GM12878 (cell line): ENCODE data around the gene SLC37A2. TPM values are rescaled to one million over a fixed set of nuclear protein-coding genes. Genes with fewer than 3 reads are reported as not detected.

ENCODE experiments used
- CHD2 ChIP-seq: IDR thresholded peaks from 2 replicates; pipeline ENCODE4 v1.6.1; 2011; ENCODE audit warnings: low read depth, low read length, improper control_type of control experiment, borderline replicate concordance
- CTCF ChIP-seq, 3 experiments: IDR thresholded peaks in 2 of 3; conservative IDR thresholded peaks in 1 of 3; 2 replicates each; pipeline ENCODE4 v1.5.1; 2011; ENCODE audit warnings: low read depth in 3 of 3, low read length in 3 of 3, mild to moderate bottlenecking in 3 of 3, control low read depth in 2 of 3, moderate library complexity in 2 of 3, inconsistent platforms in 1 of 3, mixed read lengths in 1 of 3; ENCODE audit not compliant: control insufficient read depth in 2 of 3, insufficient read depth in 1 of 3; ENCODE audit errors: extremely low read depth in 1 of 3
- ETV6 ChIP-seq, 2 experiments: fragments of 450-650 bp in 1 of 2; IDR thresholded peaks in 1 of 2; conservative IDR thresholded peaks in 1 of 2; 2 replicates each; pipeline ENCODE4 v1.6.1; 2014; ENCODE audit warnings: antibody characterized with exemption in 1 of 2, borderline replicate concordance in 1 of 2, low read depth in 1 of 2, mild to moderate bottlenecking in 1 of 2, moderate library complexity in 1 of 2
- FOS ChIP-seq: IDR thresholded peaks from 3 replicates; pipeline ENCODE4 v1.6.1; 2011; ENCODE audit warnings: borderline replicate concordance; ENCODE audit not compliant: insufficient read length; ENCODE audit errors: extremely low read depth
- SPI1 ChIP-seq: IDR thresholded peaks from 2 replicates; pipeline ENCODE4 v1.6.1; 2011; ENCODE audit warnings: low read depth, mild to moderate bottlenecking, low read length, moderate library complexity, borderline replicate concordance; ENCODE audit not compliant: insufficient read depth
- ZNF592 ChIP-seq: fragments of 450-650 bp; IDR thresholded peaks from 2 replicates; pipeline ENCODE4 v1.6.1; 2017; ENCODE audit warnings: mild to moderate bottlenecking, moderate library complexity
- polyA plus RNA-seq, 11 experiments: library from polyadenylated mRNA; depleted of rRNA in 4 of 11; unstranded in 6 of 11; stranded (reverse) in 5 of 11; fragments of >200 nt; fragmentation: Nextera tagmentation in 4 of 11; fragmentation: Illumina TruSeq in 1 of 11; extraction: Ambion mirVana in 4 of 11; extraction: Trizol in 1 of 11; gene quantifications; 1 replicate in 1 of 11; 2 replicates in 10 of 11; pipeline versions ENCODE4 v1.2.1 to v1.2.3, GENCODE V29; 2011 to 2016; ENCODE audit warnings: inconsistent platforms in 2 of 11, missing spikeins in 2 of 11, low read depth in 1 of 11
- total RNA-seq, 4 experiments: library from RNA; depleted of rRNA in 3 of 4; stranded (reverse); fragments of >200 nt in 3 of 4; fragmentation: Illumina TruSeq in 1 of 4; extraction: Trizol in 1 of 4; gene quantifications; 2 replicates each; pipeline versions ENCODE4 v1.2.1 to v1.2.3, GENCODE V29; 2013 to 2021
- TF ChIP-seq, protein P1 (sequence below): IDR thresholded peaks from 2 replicates; pipeline ENCODE4 v1.6.1; 2012; ENCODE audit warnings: low read depth, low read length, improper control_type of control experiment
- TF ChIP-seq, protein P2 (sequence below): IDR thresholded peaks from 2 replicates; pipeline ENCODE4 v1.6.1; 2012; ENCODE audit warnings: low read depth, low read length, improper control_type of control experiment

The SLC37A2 gene
- total and polyA plus RNA-seq, 10 of the 15 experiments (the other 5 are each of a cell fraction or from before 2014, with no cell fraction given), result 0.26 to 9.8 (median 2.0) TPM

DNA sequence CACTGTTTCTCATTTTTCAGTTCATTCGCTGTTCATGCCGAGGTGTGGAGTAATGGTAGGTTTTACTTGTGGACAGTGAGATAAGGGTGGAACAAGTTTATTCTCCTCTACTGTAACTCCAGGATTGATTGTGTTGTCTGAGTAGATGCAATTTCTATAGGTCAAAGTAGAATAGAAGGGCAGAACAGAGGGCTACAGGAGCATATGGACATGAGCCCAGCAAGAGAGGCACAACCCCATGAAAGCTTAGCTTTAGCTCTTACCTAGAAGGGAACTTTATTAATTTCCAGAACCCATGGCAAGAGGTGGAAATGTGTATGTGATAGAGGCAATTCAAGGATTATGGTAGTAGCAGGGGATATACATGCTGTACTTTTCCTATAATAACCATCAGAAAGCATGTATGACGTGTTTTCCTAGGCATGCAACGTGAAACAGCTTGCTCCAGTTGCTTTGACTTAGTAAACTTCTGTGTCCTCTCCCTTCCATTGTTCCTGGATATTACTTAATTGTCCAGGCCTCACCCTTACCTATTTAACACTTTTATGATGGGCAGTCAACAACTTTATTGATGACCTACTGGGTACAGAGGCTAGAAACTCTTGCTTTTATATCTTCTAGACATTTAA lies 13.8 kb upstream of the SLC37A2 start (continued):
- no peak for TF ChIP-seq CTCF (IDR thresholded peaks at IDR 0.05 in 2 of 3, conservative IDR thresholded peaks at IDR 0.05 in 1 of 3; ENCODE audit: control insufficient read depth in 2 of 3, extremely low read depth in 1 of 3, insufficient read depth in 1 of 3, low read depth in 3 of 3, low read length in 3 of 3)
- no peak for TF ChIP-seq FOS
- TF ChIP-seq, protein P1, sequence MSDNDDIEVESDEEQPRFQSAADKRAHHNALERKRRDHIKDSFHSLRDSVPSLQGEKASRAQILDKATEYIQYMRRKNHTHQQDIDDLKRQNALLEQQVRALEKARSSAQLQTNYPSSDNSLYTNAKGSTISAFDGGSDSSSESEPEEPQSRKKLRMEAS, result no peak
- TF ChIP-seq, protein P2, sequence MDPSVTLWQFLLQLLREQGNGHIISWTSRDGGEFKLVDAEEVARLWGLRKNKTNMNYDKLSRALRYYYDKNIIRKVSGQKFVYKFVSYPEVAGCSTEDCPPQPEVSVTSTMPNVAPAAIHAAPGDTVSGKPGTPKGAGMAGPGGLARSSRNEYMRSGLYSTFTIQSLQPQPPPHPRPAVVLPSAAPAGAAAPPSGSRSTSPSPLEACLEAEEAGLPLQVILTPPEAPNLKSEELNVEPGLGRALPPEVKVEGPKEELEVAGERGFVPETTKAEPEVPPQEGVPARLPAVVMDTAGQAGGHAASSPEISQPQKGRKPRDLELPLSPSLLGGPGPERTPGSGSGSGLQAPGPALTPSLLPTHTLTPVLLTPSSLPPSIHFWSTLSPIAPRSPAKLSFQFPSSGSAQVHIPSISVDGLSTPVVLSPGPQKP, result no peak
- no peak for TF ChIP-seq CHD2
- no peak for TF ChIP-seq ETV6 (conservative IDR thresholded peaks at IDR 0.05 in 1 of 2, IDR thresholded peaks at IDR 0.05 in 1 of 2; ENCODE audit: borderline replicate concordance in 1 of 2, low read depth in 1 of 2)
- TF ChIP-seq SPI1, result no peak
- no peak for TF ChIP-seq ZNF592
